HuH-7.5 (cell line): ENCODE data around the gene THOC5.
"Not testable (repeated sequence)": the region's sequence is repeated elsewhere in the genome, so short reads cannot be mapped to it uniquely, and the experiment has no call there.

Experiments used
- DNase-seq: peaks from one replicate; pipeline ENCODE4 v3.0.0; 2011; ENCODE audit warnings: low spot score

THOC5 gene

DNA sequence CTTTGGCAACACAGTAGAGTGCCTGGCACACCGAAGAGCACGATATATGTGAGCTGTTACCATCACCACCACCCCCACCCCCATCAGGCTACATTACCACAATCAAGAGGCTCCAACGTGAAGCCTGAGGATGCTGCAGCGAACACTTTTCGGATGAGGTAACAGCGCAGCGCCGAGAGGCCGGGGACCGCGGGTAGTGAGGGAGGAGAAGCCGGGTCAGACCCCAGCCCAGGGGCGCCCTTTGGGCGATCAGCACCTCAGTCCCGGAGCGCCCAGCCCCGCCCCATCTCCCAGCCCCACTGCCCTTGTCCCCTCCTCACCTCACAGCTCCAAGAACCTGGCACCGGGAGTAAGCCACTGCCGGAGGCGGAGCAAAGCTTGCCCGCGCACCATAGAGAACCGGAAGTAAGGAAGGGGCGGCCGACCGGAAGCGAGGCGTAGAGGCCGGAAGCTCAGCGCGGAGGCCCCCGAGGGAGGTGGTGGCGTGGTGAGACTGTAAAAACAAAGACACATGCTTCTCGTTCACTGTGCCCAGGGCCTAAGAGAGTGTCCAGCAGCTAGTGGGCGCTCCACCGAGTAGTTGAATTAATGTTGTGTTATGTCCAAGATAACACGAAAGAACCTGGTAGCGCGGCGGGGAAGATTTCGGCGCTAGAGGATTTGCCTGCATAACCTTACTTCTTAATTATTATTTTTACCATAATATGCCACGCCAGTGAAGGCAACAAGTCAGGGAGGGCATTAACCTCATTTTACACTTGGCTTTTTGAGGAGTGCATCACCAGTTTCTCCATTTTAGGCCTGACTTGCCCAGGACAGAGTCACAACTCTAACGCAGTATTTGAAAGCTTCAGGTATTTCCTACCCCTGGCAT lies at the start of gene THOC5:
Gene THOC5 (minus strand): TSS at position 407 of the 874 bp plus-strand sequence. CDS start 4,610 bp downstream, outside the sequence.
- DNase-seq = peak; percentile 99

DNA sequence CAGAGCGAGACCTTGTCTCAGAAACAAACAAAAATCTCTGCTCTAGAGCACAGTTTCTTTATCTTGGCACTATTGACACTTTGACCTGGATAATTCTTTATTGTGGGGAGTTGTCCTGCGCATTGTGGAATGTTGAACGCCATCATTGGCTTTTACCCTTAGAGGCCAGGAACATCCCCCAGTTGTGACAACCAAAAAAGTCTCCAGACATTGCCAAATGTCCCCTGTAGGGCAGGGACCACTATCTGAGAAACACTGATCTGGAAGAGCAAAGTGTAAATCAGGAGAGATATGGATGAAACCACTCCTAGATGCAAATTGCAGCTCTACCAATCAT lies 45.1 kb upstream of the THOC5 start:
- DNase-seq = no peak

DNA sequence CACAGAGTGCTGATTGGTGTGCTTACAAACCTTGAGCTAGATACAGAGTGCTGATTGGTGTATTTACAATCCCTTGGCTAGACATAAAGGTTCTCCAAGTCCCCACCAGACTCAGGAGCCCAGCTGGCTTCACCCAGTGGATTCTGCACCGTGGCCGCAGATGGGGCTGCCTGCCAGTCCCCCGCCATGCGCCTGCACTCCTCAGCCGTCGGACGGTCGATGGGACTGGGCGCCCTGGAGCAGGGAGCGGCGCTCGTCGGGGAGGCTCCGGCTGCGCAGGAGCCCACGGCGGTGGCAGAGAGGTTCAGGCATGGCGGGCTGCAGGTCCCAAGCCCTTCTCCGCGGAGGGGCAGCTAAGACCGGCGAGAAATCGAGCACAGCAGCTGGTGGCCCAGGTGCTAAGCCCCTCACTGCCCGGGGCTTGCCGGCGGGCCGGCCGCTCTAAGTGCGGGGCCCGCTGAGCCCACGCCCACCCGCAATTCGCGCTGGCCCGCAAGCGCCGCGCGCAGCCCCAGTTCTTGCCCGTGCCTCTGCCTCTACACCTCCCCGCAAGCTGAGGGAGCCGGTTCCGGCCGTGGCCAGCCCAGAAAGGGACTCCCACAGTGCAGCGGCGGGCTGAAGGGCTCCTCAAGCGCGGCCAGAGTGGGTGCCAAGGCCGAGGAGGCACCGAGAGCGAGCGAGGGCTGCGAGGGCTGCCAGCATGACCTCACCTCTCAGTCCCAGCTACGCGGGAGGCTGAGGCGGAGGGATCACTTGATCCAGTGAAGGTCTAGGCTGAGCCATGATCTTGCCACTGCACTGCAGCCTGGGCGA lies 44.5 kb upstream of the THOC5 start:
- DNase-seq = not testable (repeated sequence)

DNA sequence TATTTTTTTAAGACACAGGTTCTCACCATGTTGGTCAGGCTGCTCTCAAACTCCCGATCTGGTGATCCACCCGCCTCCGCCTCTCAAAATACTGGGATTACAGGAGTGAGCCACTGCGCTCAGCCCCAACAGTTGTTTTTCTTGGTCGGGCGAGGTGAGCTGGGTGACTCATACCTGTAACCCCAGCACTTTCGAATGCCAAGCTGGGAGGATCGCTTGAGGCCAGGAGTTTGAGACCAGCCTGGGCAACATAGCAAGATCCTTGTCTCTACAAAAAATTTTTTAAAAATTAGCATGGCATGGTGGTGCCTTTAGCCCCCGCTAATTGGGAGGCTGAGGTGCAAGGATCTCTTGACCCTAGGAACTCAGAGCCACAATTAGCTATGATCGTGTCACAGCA lies 42.9 kb upstream of the THOC5 start:
- DNase-seq = no peak

DNA sequence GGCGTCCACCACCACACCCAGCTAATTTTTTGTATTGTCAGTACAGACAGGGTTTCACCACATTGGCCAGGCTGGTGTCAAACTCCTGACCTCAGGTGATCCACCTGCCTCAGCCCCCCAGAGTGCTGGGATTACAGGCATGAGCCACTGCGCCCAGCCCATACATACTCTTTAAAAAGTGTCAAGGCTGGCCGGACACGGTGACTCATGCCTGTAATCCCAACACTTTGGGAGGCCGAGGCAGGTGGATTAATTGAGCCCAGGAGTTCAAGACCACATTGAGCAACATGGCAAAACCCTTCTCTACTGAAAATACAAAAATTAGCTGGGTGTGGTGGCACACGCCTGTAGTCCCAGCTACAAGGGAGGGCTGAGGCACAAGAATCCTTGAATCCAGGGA lies 40.9 kb upstream of the THOC5 start:
- DNase-seq = not testable (repeated sequence)

DNA sequence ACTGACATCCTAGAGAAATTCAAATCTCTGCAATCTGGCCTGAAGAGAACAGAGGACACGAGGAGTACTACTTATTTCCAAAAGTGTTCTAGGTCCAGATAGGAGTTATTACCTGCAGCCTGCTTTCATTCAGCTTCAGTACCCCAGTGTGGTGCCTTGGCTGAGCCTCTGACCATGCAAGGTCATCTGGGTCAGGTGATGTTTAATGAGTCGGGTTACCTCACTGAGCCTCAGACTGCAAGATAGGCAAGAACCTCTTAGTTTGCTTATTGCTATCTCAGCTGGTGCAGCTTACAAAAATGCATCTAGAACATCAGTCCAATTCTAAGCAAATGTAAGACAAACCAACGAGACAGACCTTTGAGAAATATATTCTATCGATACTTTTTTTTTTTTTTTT lies 40.4 kb upstream of the THOC5 start:
- no peak for DNase-seq

DNA sequence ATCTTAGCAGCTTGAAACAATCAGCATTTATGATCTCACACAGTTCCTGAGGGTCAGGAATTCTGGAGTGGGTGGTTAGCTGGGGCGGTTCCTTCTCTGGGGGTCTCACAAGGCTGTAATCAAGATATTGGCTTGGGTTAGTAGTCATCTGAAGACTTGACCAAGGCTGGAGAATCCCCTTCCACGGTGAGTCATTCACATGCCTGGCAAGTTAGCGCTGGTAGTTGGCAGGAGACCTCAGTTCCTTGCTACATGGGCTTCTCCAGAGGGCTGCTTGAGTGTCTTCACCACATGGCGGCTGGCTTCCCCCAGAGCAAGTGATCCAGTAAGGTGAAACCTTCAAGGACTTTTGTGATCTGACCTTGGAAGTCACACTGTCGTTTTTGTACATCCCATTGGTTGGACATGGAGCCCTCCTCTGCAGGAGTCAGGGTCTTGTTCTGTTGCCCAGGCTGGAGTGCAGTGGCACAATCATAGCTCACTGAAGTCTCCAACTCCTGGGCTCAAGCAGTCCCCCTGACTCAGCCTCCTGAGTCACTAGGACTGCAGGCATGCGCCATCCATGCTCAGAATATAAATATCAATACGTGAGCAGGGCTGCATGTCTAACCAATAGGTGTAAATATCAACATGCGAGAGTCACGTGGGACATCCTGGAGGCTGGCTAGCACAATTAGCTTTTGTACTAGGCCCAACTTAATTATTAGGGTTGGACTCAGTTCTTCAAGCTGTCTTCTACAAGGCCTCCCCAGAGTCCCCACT lies 34.6 kb upstream of the THOC5 start:
- no peak for DNase-seq

DNA sequence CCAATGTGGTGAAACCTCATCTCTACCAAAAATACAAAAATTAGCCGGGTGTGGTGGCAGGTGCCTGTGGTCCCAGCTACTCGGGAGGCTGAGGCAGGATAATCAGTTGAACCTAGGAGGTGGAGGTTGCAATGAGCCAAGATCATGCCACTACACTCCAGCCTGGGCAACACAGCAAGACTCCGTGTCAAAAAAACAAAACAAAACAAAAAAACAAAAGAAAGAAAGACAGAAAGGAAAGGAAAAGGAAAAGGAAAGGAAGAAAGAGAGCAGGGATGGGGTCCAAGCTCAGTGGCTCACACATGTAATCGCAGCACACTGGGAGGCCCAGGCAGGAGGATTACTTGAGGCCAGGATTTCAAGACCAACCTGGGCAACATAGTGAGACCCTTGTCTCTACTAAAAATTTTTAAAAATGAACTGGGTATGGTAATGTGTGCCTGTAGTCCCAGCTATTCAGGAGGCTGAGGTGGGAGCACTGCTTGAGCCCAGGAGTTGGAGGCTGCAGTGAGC lies 32.7 kb upstream of the THOC5 start:
- not testable (repeated sequence) for DNase-seq

DNA sequence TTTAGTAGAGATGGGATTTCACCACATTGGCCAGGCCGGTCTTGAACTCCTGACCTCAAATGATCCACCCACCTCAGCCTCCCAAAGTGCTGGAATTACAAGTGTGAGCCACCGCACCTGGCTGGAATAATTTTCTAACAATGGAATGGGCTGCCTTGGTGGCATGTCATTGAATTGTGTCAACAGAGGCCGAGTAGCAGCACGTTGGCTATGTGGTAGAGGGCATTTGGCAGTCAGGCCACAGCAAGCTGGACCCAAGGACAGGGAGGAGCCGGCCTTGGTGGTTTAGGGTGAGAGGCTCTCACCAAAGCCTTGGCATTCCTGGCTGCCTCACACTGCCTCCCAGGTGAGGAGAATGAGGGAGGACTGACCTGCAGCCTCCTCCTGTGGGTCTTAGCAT lies 31.4 kb upstream of the THOC5 start:
- no peak for DNase-seq

DNA sequence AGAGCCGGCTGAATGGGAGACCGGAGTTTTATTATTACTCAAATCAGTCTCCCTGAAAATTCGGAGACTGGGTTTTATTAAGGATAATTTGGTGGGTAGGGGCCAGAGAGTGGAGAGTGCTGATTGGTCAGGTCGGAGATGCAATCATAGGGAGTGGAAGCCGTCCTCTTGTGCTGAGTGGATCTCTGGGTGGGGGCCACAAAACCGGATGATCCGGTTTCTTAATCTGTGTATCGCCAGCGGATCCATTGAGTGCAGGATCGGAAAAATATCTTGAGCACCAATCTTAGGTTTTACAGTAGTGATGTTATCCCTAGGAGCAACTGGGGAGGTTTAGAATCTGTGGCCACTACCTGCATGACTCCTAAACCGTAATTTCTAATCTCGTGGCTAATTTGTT lies 28.2 kb upstream of the THOC5 start:
- no peak for DNase-seq

DNA sequence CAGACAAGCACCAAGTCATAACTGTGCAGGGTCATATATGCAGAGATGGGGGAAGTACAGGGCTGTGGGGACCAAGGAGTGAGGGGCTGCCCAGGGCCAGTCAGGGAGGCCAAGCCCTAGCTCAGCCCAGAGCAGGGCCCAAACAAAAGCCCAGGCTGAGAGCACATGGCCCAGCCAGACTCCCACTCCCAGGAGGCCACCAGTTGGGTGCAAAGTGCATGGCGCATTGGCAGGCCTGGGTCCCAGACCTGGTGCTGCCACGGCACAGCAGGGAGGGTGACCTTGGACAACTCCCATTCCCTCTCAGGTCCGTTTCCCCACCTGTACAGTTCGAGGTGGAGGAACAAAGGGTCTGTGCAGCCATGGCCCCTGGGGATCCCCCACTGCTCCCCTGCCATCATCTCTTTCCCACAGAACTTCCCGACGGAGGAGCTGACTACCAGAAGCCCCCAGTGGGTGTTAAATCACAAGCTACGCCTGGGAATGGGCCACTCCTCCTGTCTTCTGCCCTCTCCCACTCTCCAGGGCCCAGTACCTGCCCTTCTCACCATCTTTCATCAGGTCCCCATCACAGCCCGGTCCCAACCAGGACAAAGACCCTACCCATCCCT lies 26.7 kb upstream of the THOC5 start:
- peak; percentile 80 for DNase-seq

DNA sequence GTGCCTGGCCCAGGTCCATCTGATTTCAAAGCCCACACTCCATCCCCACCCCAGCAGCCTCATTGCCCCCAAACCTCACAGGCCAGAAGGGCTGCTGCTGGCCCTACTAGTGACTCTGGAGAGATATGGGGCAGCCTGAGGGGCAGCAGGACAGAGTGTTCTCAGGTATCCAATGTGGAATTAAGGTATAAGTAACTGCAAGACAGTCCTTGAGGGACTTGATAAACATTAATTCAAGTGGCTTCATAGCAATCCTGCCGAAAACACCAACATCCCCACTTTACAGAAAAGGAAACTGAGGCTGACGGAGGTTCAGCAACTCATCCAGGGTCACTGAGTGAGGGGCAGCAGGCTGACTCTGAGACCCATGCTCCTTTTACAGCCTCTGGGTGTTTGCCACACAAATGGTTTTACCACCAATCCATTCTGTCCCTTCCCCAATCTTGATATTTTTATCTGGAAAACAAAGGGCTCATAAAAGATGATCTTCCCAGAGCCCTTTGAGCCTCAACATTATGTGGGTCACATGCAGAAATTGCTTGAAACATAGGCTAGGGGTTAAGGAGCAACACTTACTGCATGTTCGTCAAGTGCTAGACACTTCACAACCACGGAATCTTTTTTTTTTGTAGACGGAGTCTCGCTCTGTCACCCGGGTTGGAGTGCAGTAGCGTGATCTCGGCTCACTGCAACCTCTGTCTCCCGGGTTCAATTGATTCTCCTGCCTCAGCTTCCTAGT lies 25.1 kb upstream of the THOC5 start:
- no peak for DNase-seq

DNA sequence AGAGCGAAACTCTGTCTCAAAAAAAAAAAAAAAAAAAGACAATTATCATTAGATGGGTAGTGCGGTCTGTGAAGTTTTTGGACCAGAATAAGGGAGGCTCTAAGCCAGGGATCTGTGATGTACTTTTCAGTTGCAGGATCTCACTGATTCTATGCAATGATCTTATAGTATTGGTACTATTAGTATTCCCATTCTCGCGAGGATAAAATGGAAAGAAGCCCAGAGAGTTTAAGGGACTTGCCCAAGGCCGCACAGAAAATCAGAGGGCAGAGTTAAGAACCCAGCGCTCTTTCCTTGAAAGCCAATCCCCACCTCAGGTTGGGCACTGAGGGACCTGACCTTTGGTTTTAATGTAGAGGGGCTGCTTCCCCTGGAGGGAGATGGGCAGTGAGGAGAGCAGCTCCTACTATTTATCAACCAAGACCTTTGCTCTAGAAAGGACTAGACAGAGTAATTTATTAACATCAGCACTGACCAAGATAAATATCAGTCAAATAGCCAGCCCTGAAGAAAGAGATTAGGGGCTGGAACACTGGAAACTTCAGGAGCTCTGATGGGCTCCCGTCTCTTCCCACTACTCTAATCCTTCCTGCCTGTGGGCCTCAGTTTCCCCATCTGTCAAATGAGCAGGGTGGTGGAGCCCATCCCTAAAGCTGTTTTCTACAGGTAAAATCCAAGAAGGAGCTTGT lies 21.3 kb upstream of the THOC5 start:
- peak; percentile 55 for DNase-seq

DNA sequence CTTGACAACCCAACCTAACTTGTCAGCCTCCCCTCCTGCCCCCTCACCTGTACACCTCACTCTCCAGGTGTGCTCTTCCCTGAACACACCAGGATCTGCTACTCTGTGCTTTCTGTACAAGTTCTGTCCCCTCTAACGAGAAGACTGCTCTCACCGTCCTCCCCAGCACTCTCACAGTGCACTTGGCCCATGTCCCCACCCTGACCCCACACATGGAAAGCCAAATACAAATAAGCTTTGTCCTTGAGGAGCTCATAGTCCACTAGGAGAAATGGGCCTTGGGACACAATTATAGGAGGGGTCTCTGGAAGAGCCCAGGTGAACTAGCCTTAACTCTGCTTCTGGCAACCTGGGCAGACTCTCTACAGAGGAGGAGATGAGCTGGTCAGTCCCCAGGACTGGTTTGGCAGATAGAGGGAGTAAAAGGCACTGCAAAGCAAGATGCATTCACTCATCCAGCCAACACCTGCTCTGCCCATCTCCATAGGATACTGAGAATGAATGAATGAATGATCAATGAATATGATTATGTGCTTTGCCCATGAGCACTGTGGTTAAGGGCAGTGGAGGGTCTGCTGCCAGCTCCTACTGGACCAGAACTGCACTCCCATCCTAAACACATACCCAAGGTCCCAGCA lies 17.5 kb upstream of the THOC5 start:
- no peak for DNase-seq

DNA sequence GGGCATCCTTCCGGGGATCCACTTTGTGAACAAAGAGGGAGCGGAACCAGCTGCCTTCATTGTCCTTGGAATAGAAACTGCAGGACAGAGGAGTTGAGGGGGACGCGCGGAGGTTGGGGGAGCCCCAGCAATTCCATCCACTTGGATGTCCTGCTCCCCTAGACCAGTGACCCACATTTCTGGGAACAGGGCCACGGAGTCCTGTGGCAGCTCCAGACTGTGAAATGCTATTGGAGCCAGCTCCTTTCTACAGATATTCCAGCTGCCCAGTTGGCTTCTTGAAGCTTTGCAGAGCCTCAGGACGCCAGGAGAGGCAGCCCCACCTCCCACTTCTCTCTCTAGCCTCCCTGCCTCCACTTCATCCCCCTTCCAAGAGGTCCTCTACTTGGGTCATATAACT lies 16.9 kb upstream of the THOC5 start:
- no peak for DNase-seq

DNA sequence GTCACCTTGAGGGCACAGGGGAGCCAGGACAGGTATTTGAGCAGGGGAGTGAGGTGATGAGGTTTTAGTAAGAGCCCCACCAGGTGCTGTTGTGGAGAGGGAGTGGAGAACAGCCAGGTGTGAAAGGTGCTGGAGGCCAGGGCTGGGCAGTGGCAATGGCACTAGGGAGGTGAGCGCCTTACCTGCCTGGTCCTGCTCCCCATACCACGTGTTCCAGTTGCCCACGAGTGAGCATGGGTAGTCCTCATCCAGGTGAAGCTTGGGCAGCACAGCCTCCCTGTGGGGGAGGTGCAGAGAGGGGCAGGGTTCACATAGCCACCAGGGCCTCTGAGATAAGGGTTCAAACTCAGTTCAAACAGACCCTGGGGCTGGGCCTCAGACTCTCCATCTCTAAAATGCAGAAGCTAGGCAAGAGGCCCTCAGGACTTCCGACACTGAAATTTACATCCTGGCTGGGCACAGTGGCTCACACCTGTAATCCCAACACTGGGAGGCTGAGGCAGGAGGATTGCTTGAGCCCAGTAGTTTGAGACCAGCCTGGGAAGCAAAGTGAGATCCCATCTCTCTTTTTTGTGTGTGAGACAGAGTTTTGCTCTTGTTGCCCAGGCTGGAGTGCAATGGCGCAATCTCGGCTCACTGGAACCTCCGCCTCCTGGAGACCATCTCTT lies 15.6 kb upstream of the THOC5 start:
- DNase-seq = peak; percentile 54

DNA sequence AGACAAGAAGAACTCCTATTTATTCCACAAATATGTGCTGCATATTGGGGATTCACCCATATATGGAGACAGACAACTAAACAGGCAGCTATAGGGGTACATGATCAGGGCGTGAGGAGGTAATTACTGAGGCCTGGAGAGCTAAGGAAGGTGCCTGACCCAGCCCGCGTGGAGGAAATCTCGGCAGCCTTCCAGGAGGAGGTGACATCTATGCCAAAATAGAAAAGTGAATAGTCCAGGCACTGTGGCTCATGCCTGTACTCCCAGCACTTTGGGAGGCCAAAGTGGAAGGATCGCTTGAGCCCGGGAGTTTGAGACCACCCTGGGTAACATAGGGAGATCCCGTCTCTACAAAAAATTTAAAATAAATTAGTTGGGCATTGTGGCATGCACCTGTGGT lies 13.8 kb upstream of the THOC5 start:
- DNase-seq = no peak

DNA sequence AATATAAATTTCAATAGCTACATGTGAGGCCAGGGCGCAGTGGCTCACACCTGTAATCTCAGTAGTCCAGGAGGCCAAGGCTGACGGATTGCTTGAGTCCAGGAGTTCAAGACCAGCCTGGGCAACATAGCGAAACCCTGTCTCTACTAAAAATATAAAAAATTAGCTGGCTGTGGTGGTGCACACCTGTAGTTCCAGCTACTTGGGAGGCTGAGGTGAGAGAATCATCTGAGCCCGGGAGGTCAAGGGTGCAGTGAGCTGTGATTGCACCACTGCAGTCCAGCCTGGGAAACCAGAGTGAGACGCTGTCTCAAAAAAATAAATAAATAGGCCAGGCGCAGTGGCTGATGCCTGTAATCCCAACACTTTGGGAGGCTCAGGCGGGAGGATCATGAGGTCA lies 13.0 kb upstream of the THOC5 start:
- not testable (repeated sequence) for DNase-seq

DNA sequence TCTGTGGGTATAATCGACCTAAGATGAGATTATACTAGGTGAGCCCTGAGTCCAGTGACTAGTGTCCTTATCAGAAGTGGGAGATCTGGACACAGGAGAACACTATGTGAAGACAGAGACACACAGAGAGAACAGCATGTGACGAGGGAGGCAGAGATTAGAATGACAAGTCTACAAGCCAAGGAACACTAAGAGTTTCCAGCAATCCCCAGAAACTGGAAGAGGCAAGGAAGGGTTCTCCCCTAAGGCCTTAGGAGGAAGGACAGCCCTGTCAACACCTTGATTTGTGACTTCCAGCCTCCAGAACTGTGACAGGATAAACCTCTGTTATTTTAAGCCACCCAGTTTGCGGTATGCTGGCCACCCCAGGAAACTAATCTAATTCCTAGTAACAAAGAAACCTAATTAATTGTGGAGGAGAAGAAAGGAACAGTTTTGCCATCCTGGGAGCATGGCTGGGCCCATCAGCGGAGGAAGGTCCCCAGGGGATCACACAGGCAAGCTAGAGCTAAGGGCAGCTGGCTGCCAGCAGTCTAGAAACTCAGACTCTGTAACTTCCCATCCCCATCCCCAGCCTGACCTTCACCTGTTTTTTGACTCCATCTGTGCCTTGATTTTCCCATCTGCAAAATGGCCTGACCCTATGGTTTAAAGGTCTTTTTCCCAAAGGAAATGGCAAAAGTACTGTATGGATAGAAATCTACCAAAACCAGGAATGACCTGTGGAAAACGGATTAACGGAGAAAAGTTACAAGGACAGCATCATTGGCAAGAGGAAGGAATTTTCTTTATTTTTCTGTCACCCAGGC lies 10.3 kb upstream of the THOC5 start:
- no peak for DNase-seq
